ENCODE data around the gene MAGI2.
"Not testable (repeated sequence)": the region's sequence is repeated elsewhere in the genome, so short reads cannot be mapped to it uniquely, and the experiment has no call there.

MAGI2 gene

DNA sequence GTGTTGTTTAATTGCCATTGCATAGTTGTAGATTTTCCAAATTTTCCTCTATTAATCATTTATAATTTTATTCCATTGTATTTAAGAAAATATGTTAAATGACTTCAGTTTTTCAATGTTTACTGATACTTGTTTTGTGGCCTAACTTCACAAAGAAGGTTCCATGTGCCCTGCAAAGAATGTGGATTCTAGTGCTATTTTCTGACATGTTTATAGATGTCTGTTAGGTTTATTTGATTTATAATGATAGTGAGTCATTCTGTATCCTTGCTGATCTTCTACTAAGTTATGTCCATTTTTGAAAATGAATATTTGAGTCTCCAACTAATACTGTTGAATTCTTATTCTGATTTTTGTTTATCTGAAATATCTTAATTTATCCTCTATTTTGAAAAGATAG is 369.0 kb downstream of the MAGI2 start:
- Histone ChIP-seq H4K20me1 (ENCODE audit: insufficient read depth, low read length) (no peaks in the 10 kb centered on the region), H2AFZ (ENCODE audit: low read depth, low read length) (no peak overlapping the region), H3K36me3 (ENCODE audit: insufficient read depth, low read length) (no peaks in the 10 kb centered on the region), H3K27me3 (ENCODE audit: insufficient read depth, low read length, poor library complexity) (no peaks in the 10 kb centered on the region), H3K9ac (ENCODE audit: low read depth, low read length) (no peak overlapping the region), H3K79me2 (ENCODE audit: insufficient read depth, low read length) (no peaks in the 10 kb centered on the region), H3K4me1 (ENCODE audit: insufficient read depth, low read length) (no peaks in the 10 kb centered on the region), H3K4me2 (ENCODE audit: insufficient read depth, low read length) (no peak overlapping the region), H3K27ac (ENCODE audit: low read length) (no peak overlapping the region), H3K4me3 (ENCODE audit: low read depth in 1 of 2, low read length in 2 of 2) (no peak overlapping the region), H3K9me3 (ENCODE audit: insufficient read depth, low read length, severe bottlenecking) (no peaks in the 10 kb centered on the region)
- DNase-seq (no peak), ATAC-seq (ENCODE audit: insufficient read depth, low read depth) (no peak)
- TF ChIP-seq EZH2 (IDR thresholded peaks at IDR 0.05; ENCODE audit: borderline replicate concordance, low read depth, low read length, severe bottlenecking): no peak
- no peak for TF ChIP-seq CTCF (IDR thresholded peaks at IDR 0.05; ENCODE audit: borderline replicate concordance, extremely low read depth, low read length, poor library complexity, severe bottlenecking)

GRCh38 chr7:79079919-79080554 is 373.4 kb downstream of the MAGI2 start:
- no peaks in the 10 kb centered on the region for H3K4me1 ChIP-seq (ENCODE audit: insufficient read depth, low read length)
- no peak overlapping the region for H2AFZ ChIP-seq (ENCODE audit: low read depth, low read length)
- ATAC-seq (ENCODE audit: insufficient read depth, low read depth) (no peak), DNase-seq (no peak)
- H3K9me3 ChIP-seq (ENCODE audit: insufficient read depth, low read length, severe bottlenecking): no peaks in the 10 kb centered on the region
- H3K4me3 ChIP-seq (ENCODE audit: low read depth in 1 of 2, low read length in 2 of 2): no peak overlapping the region
- H3K27me3 ChIP-seq (ENCODE audit: insufficient read depth, low read length, poor library complexity): no peaks in the 10 kb centered on the region
- no peaks in the 10 kb centered on the region for H3K36me3 ChIP-seq (ENCODE audit: insufficient read depth, low read length)
- no peak overlapping the region for H3K4me2 ChIP-seq (ENCODE audit: insufficient read depth, low read length)
- TF ChIP-seq EZH2 (IDR thresholded peaks at IDR 0.05; ENCODE audit: borderline replicate concordance, low read depth, low read length, severe bottlenecking) (no peak), CTCF (IDR thresholded peaks at IDR 0.05; ENCODE audit: borderline replicate concordance, extremely low read depth, low read length, poor library complexity, severe bottlenecking) (no peak)
- no peak overlapping the region for H3K27ac ChIP-seq (ENCODE audit: low read length)
- H4K20me1 ChIP-seq (ENCODE audit: insufficient read depth, low read length): no peaks in the 10 kb centered on the region
- H3K9ac ChIP-seq (ENCODE audit: low read depth, low read length): no peak overlapping the region
- H3K79me2 ChIP-seq (ENCODE audit: insufficient read depth, low read length): no peaks in the 10 kb centered on the region

DNA sequence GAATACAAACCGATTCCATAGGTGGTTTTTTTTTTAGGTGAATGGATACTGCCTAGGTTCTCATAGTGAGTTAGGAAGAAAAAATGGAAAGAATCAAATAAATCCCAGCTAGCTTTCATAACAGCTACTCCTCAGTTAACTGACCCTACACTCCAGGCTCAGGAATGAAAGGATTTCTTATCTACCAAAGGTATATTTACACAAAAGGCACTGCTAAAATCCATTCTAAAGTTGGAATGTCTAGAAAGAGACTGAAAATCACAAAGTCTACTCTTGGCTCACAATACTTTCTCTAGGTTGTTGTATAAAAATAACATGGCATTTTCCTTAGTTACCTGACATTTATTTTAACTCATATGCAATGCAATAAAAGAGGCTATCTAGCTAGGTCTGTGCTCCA is 375.2 kb downstream of the MAGI2 start:
- no peaks in the 10 kb centered on the region for H3K9me3 ChIP-seq (ENCODE audit: insufficient read depth, low read length, severe bottlenecking)
- H3K9ac ChIP-seq (ENCODE audit: low read depth, low read length): no peak overlapping the region
- no peak overlapping the region for H3K4me3 ChIP-seq (ENCODE audit: low read depth in 1 of 2, low read length in 2 of 2)
- no peaks in the 10 kb centered on the region for H3K79me2 ChIP-seq (ENCODE audit: insufficient read depth, low read length)
- H4K20me1 ChIP-seq (ENCODE audit: insufficient read depth, low read length): no peaks in the 10 kb centered on the region
- H3K4me1 ChIP-seq (ENCODE audit: insufficient read depth, low read length): no peaks in the 10 kb centered on the region
- no peak overlapping the region for H3K27ac ChIP-seq (ENCODE audit: low read length)
- DNase-seq (no peak), ATAC-seq (ENCODE audit: insufficient read depth, low read depth) (no peak)
- TF ChIP-seq CTCF (IDR thresholded peaks at IDR 0.05; ENCODE audit: borderline replicate concordance, extremely low read depth, low read length, poor library complexity, severe bottlenecking) (no peak), EZH2 (IDR thresholded peaks at IDR 0.05; ENCODE audit: borderline replicate concordance, low read depth, low read length, severe bottlenecking) (no peak)
- no peaks in the 10 kb centered on the region for H3K36me3 ChIP-seq (ENCODE audit: insufficient read depth, low read length)
- H3K27me3 ChIP-seq (ENCODE audit: insufficient read depth, low read length, poor library complexity): no peaks in the 10 kb centered on the region
- H2AFZ ChIP-seq (ENCODE audit: low read depth, low read length): no peak overlapping the region
- H3K4me2 ChIP-seq (ENCODE audit: insufficient read depth, low read length): no peak overlapping the region

DNA sequence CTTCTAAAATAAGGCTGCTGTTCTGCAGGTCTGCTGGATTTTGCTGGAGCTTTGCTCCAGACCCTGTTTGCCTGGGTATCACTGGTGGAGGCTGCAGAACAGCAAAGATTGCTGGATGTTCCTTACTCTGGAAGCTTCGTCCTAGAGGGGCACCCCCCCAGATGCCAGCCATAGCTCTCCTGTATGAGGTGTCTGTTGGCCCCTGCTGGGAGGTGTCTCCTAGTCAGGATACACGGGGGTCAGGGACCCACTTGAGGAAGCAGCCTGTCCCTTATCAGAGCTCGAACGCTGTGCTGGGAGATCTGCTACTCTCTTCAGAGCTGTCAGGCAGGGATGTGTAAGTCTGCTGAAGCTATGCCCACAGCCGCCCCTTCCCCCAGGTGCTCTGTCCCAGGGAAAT is 382.3 kb downstream of the MAGI2 start:
- not testable (repeated sequence) for H3K4me1 ChIP-seq (ENCODE audit: insufficient read depth, low read length); H3K36me3 ChIP-seq (ENCODE audit: insufficient read depth, low read length); H3K27ac ChIP-seq (ENCODE audit: low read length); DNase-seq; H3K9ac ChIP-seq (ENCODE audit: low read depth, low read length); H4K20me1 ChIP-seq (ENCODE audit: insufficient read depth, low read length); H2AFZ ChIP-seq (ENCODE audit: low read depth, low read length); H3K9me3 ChIP-seq (ENCODE audit: insufficient read depth, low read length, severe bottlenecking); H3K79me2 ChIP-seq (ENCODE audit: insufficient read depth, low read length); H3K4me2 ChIP-seq (ENCODE audit: insufficient read depth, low read length); H3K4me3 ChIP-seq (ENCODE audit: low read depth in 1 of 2, low read length in 2 of 2); H3K27me3 ChIP-seq (ENCODE audit: insufficient read depth, low read length, poor library complexity); ATAC-seq (ENCODE audit: insufficient read depth, low read depth)

Data from DND-41 (cell line).